Mesenteric fat pad (tissue), 1 donor: Measurements from ENCODE around the gene CAPN9. TPM values are rescaled to one million over a fixed set of nuclear protein-coding genes. Genes with fewer than 3 reads are reported as not detected.
"Not testable (repeated sequence)": the region's sequence is repeated elsewhere in the genome, so short reads cannot be mapped to it uniquely, and the experiment has no call there.

Experiments used
- DNase-seq: peaks from one replicate; pipeline ENCODE4 v3.0.0-alpha.2; 2020; ENCODE audit warnings: low spot score
- long read RNA-seq: library from polyadenylated mRNA; unstranded; transcript quantifications from one replicate; pipeline ENCODE4 v2.0.0, GENCODE V29; 2020
- total RNA-seq: library from RNA; stranded (reverse); fragmentation: NEBNext Ultra II Directional; extraction: Animal tissue kit (Norgen Biotek cat#: 25700); gene quantifications from one replicate; pipeline ENCODE4 v1.2.1, GENCODE V29; 2021
- donor health status: DM: yes; HTN: yes; CAD: no.

The CAPN9 gene
- total RNA-seq: not detected
- long read RNA-seq: 0 reads

DNA sequence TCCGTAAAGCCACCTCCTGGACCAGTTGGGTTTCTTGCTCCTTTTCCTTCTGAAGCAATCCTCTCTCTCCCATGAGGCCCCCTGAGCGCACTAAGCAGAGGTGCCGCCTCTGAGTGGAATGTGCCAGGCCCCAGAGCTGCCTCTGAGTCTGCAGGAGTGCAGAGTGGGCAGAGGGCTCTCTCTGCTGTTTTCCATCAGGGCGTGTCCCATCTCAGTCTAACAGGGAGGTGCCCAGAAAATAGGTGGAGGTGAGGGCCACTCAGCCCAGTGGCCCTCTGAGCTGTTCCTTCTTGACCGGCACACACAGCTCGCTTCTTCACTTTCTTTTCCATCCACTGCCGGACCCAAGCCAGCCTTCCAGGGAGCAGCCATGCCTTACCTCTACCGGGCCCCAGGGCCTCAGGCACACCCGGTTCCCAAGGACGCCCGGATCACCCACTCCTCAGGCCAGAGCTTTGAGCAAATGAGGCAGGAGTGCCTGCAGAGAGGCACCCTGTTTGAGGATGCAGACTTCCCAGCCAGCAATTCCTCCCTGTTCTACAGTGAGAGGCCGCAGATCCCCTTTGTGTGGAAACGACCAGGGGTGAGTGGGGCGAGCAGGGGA is at the start of gene CAPN9:
Gene CAPN9 (plus strand): TSS at position 262 of the 604 bp plus-strand sequence. CDS start 109 bp downstream, at position 371.
- DNase-seq: no peak

GRCh38 chr1:230698130-230698529 is 49.1 kb upstream of the CAPN9 start:
- no peak for DNase-seq

DNA sequence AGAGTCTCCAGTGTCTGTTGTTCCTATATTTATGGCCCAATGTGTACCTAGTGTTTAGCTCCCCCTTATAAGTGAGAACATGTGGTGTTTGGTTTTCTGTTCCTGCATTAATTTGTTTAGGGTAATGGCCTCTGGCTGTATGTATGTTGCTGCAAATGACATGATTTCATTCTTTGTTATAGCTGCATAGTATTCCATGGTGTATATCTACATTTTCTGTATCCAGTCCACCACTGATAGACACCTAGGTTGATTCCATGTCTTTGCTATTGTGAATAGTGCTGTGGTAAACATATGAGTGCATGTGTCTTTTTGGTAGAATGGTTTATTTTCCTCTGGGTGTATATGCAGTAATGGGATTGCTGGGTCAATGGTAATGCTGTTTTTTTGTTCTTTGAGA is 48.2 kb upstream of the CAPN9 start:
- DNase-seq: not testable (repeated sequence)

DNA sequence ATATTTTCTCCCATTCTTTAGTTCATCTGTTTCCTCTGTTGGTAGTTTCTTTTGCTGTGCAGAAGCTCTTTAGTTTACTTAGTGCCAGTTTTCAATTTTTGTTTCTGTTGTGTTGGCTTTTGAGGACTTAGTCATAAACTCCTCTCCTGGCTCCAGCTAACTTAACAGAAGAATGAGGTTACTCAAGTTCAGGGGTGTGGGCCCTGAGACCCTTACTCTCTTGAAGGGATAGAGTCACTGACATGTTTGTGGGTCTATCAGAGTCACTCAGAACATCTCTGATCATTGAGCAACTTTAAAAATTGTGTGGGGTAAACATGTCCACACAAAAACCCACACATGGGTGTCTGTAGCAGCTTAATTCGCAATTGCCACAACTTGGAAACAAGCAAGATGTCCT is 47.5 kb upstream of the CAPN9 start:
- no peak for DNase-seq

DNA sequence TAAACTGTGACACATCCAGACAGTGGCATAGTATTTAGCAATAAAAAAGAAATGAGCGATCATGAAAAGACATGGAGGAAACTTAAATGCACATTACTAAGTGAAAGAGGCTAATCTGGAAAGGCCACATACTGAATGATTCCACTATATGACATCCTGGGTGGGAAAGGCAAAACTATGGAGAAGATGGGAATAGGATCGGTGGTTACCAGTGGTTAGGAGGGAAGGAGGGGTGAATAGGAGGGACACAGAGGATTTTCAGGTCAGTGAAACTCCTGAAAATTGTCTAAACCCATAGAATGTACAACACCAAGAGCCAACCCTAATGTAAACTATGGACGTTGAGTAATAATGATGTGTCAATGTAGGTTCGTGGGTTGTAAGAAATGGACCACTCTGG is 47.1 kb upstream of the CAPN9 start:
- no peak for DNase-seq

DNA sequence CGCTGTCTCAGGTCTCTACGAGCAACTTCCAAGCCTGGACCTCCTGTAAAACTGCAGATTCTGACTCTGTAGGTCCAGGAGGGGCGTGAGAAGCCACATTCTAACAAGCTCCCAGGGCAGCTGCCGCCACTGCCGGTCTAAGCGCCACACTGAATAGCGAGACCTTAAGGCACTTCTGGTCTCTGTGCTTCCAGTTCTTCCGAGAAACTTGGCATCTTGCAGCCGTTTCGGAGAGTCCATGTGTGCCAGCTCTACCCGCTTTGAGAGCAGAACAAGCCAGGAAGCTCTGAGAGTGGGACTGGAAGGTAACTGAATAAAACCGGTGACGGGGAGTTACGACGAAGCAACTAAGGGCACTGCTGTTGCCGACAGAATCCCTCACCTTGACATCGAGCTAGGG is 45.8 kb upstream of the CAPN9 start:
- DNase-seq: no peak

GRCh38 chr1:230701895-230702768 is 45.1 kb upstream of the CAPN9 start:
- no peak for DNase-seq

- DNase-seq: no peak
Observed at GRCh38 chr1:230702934-230703678, 44.1 kb upstream of the CAPN9 start.

DNA sequence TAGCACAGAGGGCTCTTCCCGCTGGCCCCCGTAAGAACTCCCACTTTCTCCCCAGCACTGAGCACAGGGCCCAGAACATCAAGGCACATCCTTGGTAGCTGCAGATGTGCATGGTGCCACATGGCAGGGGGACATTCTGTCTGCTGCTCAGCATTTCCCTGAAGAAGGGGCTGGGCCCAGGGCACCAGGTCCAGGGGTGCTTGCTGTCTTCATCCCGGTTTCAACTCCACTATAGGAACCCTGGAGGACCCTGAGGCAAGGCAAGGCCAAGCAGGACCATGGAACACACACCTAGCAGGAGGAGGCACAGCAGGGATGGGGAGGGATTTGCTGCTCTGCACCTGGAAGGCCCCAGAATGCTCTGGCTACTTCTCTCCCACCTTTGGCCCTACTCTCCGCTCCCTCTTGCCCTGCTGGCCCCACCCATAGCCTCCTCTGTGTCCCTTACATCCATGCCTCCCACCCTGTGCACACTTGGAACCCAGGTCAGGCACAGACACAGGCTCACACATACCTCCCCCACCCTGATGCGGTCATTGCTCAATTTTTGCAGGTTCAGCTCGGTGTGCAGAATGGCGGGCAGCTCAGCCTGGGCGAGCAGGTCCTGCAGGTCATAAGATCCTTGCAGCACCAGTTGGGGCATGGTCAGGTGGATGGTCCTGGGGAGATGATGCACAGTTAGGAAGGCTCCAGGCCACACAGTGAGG is 43.4 kb upstream of the CAPN9 start:
- no peak for DNase-seq

DNA sequence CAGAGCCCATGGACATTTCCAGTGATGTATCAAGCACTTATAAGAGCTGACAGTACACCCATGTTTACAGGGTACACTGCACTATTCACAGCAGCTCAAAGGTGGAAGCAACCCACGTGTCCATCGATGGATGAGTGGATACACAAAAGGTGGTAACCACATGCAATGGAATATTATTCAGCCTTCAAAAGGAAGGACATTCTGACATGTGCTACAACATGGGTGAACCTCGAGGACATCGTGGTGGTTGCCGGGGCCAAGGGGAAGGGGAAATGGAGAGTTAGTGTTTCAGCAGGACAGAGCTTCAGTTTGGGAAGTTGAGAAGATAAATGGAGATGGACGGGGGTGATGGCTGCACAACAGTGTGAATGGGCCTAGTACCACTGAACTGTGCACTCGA is 42.4 kb upstream of the CAPN9 start:
- no peak for DNase-seq

GRCh38 chr1:230705289-230706019 is 41.7 kb upstream of the CAPN9 start:
- DNase-seq: no peak

- no peak for DNase-seq
Observed at GRCh38 chr1:230706020-230706699, 41.0 kb upstream of the CAPN9 start.

- DNase-seq: no peak
Observed at GRCh38 chr1:230706887-230707731, 40.1 kb upstream of the CAPN9 start.

GRCh38 chr1:230707732-230708630 is 39.2 kb upstream of the CAPN9 start:
- DNase-seq: no peak

- DNase-seq: no peak
Observed at GRCh38 chr1:230708631-230709580, 38.3 kb upstream of the CAPN9 start.

DNA sequence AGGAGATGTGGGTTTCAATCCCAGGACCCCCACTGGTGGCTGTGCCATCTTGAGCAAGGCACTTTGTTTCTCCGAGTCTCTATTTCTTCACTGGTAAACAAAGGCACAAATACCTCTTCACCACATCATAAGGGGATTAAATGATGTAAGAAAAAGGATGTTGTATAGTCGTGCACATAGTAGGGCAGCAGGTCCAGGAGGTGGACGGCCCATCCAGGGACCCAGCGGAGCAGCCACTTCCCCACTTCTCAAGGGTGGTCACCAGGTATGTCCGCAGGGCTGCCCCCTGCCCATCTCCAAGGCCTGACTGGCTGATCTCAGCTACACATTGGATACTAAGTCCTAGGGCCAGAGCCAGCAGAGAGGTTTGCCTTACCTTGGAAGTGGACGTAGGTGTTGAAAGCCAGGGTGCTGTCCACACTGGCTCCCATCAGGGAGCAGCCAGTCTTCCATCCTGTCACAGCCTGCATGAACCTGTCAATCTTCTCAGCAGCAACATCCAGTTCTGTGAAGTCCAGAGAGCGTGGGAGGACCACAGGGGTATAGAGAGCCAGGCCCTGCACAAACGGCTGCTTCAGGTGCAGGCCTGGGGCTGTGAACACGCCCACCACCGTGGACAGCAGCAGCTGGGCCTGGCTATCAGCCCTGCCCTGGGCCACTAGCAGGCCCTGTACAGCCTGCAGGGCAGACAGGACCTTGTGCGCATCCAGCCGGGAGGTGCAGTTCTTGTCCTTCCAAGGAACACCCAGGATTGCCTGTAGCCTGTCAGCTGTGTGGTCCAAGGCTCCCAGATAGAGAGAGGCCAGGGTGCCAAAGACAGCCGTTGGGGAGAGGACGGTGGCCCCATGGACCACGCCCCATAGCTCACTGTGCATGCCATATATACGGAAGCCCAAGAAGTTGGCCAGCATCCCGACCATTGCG is 37.3 kb upstream of the CAPN9 start:
- DNase-seq: no peak
